GM21367 (cell line): ENCODE measurements around the gene SMTNL1.
"Not testable (repeated sequence)": the region's sequence is repeated elsewhere in the genome, so short reads cannot be mapped to it uniquely, and the experiment has no call there.

Source experiments
- ATAC-seq: cut with Tn5 transposase; IDR thresholded peaks from one replicate; pipeline ENCODE4 v1.9.1; 2021; ENCODE audit not compliant: unreplicated experiment

SMTNL1 gene

DNA sequence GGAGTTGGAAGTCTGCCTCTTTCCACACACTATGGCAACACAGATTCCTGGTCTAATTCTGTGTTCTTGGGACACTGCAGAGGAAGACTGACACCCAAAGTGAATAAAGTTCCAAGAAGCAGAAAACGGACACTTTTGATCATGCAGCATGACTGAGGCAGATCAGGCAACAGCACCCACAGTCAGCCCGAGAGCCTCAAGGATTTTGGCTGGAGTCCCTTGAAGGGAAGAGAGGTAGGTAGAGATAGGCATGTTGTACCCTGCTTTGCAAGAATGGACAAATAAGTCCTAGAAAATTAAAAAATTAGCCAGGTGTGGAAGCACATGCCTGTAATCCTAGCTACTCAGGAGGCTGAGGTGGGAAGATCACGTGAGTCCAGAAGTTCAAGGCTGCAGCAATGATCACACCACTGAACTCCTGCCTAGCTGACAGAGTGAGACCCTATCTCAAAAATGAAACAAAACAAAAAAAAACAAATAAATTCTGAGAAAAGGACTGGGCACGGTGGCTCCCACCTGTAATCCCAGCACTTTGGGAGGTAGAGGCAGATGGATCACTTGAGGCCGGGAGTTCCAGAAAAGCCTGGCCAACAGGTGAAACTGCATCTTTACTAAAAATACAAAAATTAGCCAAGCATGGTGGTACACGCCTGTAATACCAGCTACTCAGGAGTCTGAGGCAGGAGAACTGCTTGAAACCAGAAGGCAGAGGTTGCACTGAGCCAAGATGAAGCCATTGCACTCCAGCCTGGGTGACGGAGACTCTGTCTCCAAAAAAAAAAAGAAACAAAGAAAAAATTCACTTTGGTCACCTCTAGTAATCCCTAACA, 28.8 kb upstream of the SMTNL1 start:
- ATAC-seq: no peak

GRCh38 chr11:57511741-57512430, 25.5 kb upstream of the SMTNL1 start:
- no peak for ATAC-seq

- ATAC-seq: no peak
Measured at GRCh38 chr11:57512646-57513451, 24.5 kb upstream of the SMTNL1 start.

- ATAC-seq: no peak
Measured at GRCh38 chr11:57513452-57513795, 24.0 kb upstream of the SMTNL1 start.

- no peak for ATAC-seq
Measured at GRCh38 chr11:57513911-57514537, 23.4 kb upstream of the SMTNL1 start.

GRCh38 chr11:57514538-57515331, 22.7 kb upstream of the SMTNL1 start:
- peak; percentile 1 for ATAC-seq

DNA sequence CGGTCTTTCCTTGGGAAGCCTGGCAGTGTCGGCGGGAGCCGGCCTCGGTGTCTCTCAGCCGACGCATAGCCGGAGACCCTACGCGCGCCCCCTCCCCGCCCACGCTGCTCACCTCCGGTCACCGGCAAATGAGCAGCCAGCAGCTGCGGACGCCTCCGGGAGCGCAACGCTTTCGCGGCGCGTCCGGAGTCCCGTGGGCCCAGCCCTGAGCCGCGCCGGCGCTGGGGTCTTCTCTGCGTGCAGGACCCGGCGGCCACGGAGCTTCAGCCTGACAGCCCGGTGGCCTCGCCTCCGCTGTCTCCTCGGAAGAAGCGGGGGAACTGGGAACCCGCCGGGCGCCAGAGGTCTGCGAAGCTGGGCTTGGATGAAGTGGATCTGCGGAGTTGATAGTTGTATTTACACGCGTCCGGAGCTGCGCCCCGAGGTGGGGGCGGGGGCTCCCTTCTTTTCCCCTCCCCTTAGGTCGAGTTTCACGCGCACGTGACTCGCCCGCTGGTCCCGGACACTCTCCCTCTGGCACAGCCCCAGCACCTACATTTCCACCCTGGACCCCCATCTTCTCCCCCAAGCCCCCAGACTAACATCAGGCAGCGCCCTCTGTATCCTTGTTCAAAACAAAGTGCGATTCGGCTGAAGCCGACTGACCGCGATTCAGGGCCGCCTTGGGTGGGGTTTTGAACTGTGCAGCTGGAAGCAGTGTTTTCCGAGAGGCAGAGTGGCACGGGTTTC, 21.9 kb upstream of the SMTNL1 start, which contains the start of gene SLC43A1:
TSS of gene SLC43A1 (minus strand) at position 371 of the 729 bp plus-strand sequence. CDS start 1,591 bp downstream, outside the sequence.
- peak; percentile 43 for ATAC-seq

DNA sequence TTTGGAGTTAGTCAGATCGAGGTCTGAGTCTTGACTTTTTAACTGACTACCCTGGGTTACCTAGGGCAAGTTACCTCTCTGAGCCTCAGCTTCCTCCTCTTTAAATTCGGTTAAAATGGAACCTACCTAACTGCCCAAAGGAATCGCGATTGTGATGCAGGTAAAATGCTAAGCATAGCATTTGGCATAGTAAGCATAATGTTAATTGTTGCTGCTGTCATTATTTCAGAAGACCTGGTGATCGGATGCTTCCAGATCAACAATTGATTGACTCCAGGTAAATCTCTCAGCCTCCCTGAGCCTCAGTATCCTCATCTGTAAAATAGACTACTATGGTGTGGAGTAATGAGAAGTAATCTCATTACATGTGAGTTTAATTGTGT, 21.3 kb upstream of the SMTNL1 start:
- ATAC-seq: no peak

GRCh38 chr11:57521116-57521515, 16.3 kb upstream of the SMTNL1 start:
- no peak for ATAC-seq

DNA sequence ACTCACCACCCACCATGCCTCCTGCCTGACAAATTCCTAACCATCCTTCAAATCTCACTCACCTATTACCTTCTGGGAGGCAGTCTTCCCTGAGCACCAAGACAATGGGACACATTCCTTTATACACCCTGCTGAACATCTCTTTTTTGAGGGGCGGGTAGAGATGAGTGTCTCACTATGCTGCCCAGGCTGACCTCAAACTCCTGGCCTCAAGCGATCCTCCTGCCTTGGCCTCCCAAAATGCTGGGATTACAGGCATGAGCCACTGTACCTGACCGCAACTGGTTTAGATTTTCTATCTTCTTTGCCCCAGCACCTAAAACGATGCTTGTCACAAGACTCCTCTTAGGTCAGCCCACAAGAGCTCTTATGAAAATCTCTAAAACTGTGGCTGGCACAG, 14.0 kb upstream of the SMTNL1 start:
- ATAC-seq: no peak

- no peak for ATAC-seq
Measured at GRCh38 chr11:57527056-57527631, 10.3 kb upstream of the SMTNL1 start.

GRCh38 chr11:57529012-57529411, 8.4 kb upstream of the SMTNL1 start:
- no peak for ATAC-seq

GRCh38 chr11:57530215-57530595, 7.2 kb upstream of the SMTNL1 start:
- no peak for ATAC-seq

- peak; percentile 97 for ATAC-seq
Measured at GRCh38 chr11:57530596-57531507, 6.5 kb upstream of the SMTNL1 start, which contains the start of gene TIMM10. TIMM10 (minus strand) TSS chr11:57530754; CDS start chr11:57530189, 565 bp downstream.

DNA sequence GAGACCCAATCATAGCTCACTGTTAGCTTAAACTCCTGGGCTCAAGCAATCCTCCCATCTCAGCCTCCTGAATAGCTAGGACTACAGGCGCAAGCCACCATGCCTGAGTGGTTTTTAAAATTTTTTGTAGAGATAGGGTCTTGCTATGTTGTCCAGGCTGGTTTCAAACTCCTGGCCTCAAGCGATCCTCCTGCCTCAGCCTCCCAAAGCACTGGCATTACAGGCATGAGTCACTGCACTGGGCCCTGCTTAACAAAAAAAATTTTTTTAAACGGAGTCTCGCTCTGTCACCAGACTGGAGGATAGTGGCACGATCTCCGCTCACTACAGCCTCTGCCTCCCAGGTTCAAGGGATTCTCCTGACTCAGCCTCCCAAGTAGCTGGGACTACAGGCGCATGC, 2.9 kb upstream of the SMTNL1 start:
- ATAC-seq: not testable (repeated sequence)

DNA sequence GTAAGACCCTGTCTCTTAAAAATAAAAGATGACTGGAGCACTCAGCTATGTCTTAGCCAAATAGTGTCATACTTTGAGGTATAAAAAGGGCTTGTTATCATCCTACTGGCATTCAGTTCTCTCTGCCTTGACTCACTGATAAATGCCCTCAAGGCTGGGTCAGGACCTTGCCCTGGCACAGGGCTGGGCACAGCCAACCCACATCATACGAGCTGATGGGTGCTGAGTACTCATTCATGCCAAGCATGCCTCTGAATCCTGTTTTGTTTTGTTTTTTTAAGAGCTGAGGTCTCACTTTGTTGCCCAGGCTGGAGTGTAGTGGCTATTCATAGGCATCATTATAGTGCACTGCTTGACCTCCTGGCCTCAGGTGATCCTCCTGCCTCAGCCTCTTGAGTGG, 1.9 kb downstream of the SMTNL1 start:
- ATAC-seq: no peak

DNA sequence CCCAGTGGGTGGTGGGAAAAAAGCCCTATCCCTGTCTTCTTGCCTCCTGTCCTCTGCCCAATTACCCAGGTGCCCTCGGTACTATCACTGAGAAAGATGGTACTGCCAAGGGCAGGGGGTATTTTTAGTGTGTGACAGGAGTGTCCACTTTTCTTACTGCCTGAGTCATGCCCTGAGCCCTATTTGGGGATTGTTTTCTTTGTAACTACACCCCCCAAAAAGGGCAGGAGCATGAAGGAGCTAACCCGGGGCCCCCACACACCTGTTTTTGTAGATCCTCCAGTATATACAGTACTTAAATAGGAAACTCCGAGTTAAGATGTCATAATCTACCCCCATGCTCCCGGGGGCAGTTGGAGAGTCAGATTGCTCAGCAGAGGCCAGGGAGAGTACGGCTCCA, 3.8 kb downstream of the SMTNL1 start:
- no peak for ATAC-seq

GRCh38 chr11:57542582-57542981, 5.2 kb downstream of the SMTNL1 start:
- no peak for ATAC-seq
